ENCODE results near the gene RDH16.

- TF ChIP-seq POLR2A (IDR thresholded peaks at IDR 0.05; ENCODE audit: low read depth, low read length) (no peak), POLR2AphosphoS5 (IDR thresholded peaks at IDR 0.05; ENCODE audit: low read depth, low read length) (no peak), PAX5 (IDR thresholded peaks at IDR 0.05; ENCODE audit: insufficient read depth, low read length, severe bottlenecking) (no peak), TAF1 (IDR thresholded peaks at IDR 0.05; ENCODE audit: low read depth, low read length) (no peak), SPI1 (IDR thresholded peaks at IDR 0.05; ENCODE audit: low read depth, low read length) (no peak), POU2F2 (IDR thresholded peaks at IDR 0.05; ENCODE audit: low read depth, low read length) (no peak)
Observed at GRCh38 chr12:57001448-57001906, 44.1 kb upstream of the RDH16 start.

All from GM12891 (cell line).